K562 (cell line): ENCODE measurements around the gene TAF1A.

Source experiments
- BACH1 ChIP-seq: fragments of 200-800 bp; sonication (Bioruptor generic); IDR thresholded peaks from 2 replicates; pipeline ENCODE4 v1.6.1; 2016; ENCODE audit warnings: missing genetic modification characterization, missing compliant biosample characterization
- KAT7 ChIP-seq: sonication (generic); formaldehyde crosslinking; IDR thresholded peaks from 2 replicates; pipeline ENCODE4 v1.8.0; 2022; ENCODE audit warnings: missing genetic modification reagents, mild to moderate bottlenecking, borderline replicate concordance
- MXI1 ChIP-seq: IDR thresholded peaks from 2 replicates; pipeline ENCODE4 v1.6.1; 2011; ENCODE audit warnings: low read depth, mild to moderate bottlenecking, improper control_type of control experiment, low read length
- PHF8 ChIP-seq: fragments of 200-600 bp; sonication (generic); IDR thresholded peaks from 2 replicates; pipeline ENCODE4 v1.6.1; 2012; ENCODE audit warnings: mixed run types, mild to moderate bottlenecking, inconsistent platforms, low read length, moderate library complexity, borderline replicate concordance
- POLR2A ChIP-seq: fragments of 450-650 bp; conservative IDR thresholded peaks from 2 replicates; pipeline ENCODE4 v1.6.1; 2016

DNA sequence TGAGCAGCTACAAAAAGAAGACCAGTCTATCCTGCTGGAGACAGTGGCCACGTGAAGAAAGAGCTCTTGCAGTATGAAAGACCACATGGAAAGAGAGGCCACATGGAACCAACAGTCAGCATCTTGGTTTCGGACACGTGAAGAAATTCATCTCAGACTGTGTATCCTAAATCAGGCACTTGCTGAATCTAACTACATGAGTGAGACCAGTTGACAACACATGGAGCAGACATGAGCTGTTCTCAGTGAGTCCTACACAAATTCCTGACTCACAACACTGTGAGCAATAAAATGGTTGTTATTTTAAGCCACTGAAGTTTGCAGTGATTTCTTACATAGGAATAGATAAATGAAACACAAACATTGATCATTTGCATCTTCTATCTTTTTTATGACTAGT, 2.4 kb upstream of the TAF1A start:
- TF ChIP-seq PHF8: no peak
- TF ChIP-seq POLR2A: no peak
- no peak for TF ChIP-seq MXI1
- TF ChIP-seq BACH1: no peak
- TF ChIP-seq KAT7 (CRISPR knock-in tag): no peak
